B cell (primary cell): Measurements from ENCODE around the gene LTB4R. TPM values are rescaled to one million over a fixed set of nuclear protein-coding genes. Genes with fewer than 3 reads are reported as not detected.

Experiments used
- ATAC-seq: fragments of 200-7000 bp; cut with Tn5 transposase; one replicate; pipeline ENCODE4 v1.10.0; 2021; ENCODE audit warnings: low read depth, mild to moderate bottlenecking, moderate number of reproducible peaks, moderate library complexity
- CTCF ChIA-PET: fragments of 350-600 bp; sonication (Branson Sonifier 250); formaldehyde crosslinking; loops from one replicate; lab custom pipeline; 2021; ENCODE audit warnings: antibody characterized with exemption, inconsistent platforms; lab: Charles Lee
- POLR2A ChIA-PET: fragments of 350-600 bp; sonication (Branson Sonifier 250); formaldehyde crosslinking; loops from one replicate; lab custom pipeline; 2021; ENCODE audit warnings: antibody characterized with exemption; lab: Charles Lee
- DNase-seq: peaks from one replicate; pipeline ENCODE4 v3.0.0; 2013
- H2AFZ ChIP-seq: 2 replicates; pipeline ENCODE4 v1.6.1; 2012; ENCODE audit warnings: mild to moderate bottlenecking, low read depth, low read length; ENCODE audit not compliant: insufficient read depth, poor library complexity, severe bottlenecking
- H3K27ac ChIP-seq, 2 donors: 1 replicate in 1 of 2; 2 replicates in 1 of 2; pipeline ENCODE4 v1.5.1; 2012 to 2013; ENCODE audit warnings: low read length in 2 of 2, mild to moderate bottlenecking in 2 of 2, moderate library complexity in 1 of 2
- H3K27me3 ChIP-seq, 4 experiments: fragments of 200-600 bp in 1 of 4; sonication (generic) in 1 of 4; replicated peaks in 1 of 4; 1 replicate in 2 of 4; 2 replicates in 2 of 4; pipeline versions ENCODE4 v1.6.1 to v1.7.0; 2013 to 2016; ENCODE audit warnings: low read length in 3 of 4, mild to moderate bottlenecking in 2 of 4, mixed read lengths in 1 of 4, moderate library complexity in 1 of 4; ENCODE audit not compliant: insufficient read depth in 4 of 4, control insufficient read depth in 3 of 4; ENCODE audit errors: control extremely low read depth in 1 of 4
- H3K36me3 ChIP-seq, 2 experiments: replicated peaks in 1 of 2; 1 replicate in 1 of 2; 2 replicates in 1 of 2; pipeline versions ENCODE4 v1.6.1 to v1.7.1; 2013; ENCODE audit warnings: low read length in 1 of 2; ENCODE audit not compliant: insufficient read depth in 2 of 2, control insufficient read depth in 1 of 2; ENCODE audit errors: control extremely low read depth in 1 of 2, extremely low read depth in 1 of 2
- H3K4me1 ChIP-seq, 2 donors: fragments of 200-600 bp in 1 of 2; sonication (generic) in 1 of 2; 1 replicate in 1 of 2; 2 replicates in 1 of 2; pipeline versions ENCODE4 v1.5.1 to v1.6.1; 2013 to 2017; ENCODE audit warnings: low read length in 2 of 2; ENCODE audit not compliant: control insufficient read depth in 2 of 2, insufficient read depth in 2 of 2
- H3K4me2 ChIP-seq: replicated peaks from 2 replicates; pipeline ENCODE3; 2012; ENCODE audit warnings: mild to moderate bottlenecking, low read depth, low read length; ENCODE audit not compliant: poor library complexity, severe bottlenecking
- H3K4me3 ChIP-seq, 5 experiments: fragments of 200-600 bp in 1 of 5; sonication (generic) in 1 of 5; 1 replicate in 3 of 5; 2 replicates in 2 of 5; pipeline versions ENCODE4 v1.5.1 to v1.7.0; 2011 to 2016; ENCODE audit warnings: low read length in 4 of 5, mild to moderate bottlenecking in 4 of 5, low read depth in 2 of 5, control low read depth in 1 of 5, moderate library complexity in 1 of 5; ENCODE audit not compliant: insufficient read depth in 1 of 5; ENCODE audit errors: control extremely low read depth in 1 of 5, extremely low read depth in 1 of 5
- H3K79me2 ChIP-seq: fragments of 200-600 bp; sonication (generic); one replicate; pipeline ENCODE4 v1.6.0; 2016; ENCODE audit warnings: low read length; ENCODE audit not compliant: control insufficient read depth, insufficient read depth
- H3K9ac ChIP-seq: fragments of 200-600 bp; sonication (generic); 2 replicates; pipeline ENCODE4 v1.6.1; 2017; ENCODE audit warnings: mild to moderate bottlenecking, low read length, moderate library complexity
- H3K9me3 ChIP-seq, 3 donors: one replicate each; pipeline versions ENCODE4 v1.6.1 to v1.7.1; 2013; ENCODE audit warnings: low read length in 2 of 3; ENCODE audit not compliant: control insufficient read depth in 2 of 3, insufficient read depth in 1 of 3; ENCODE audit errors: control extremely low read depth in 1 of 3
- H4K20me1 ChIP-seq: 2 replicates; pipeline ENCODE4 v1.6.0; 2012; ENCODE audit warnings: mild to moderate bottlenecking, low read length; ENCODE audit not compliant: insufficient read depth, control insufficient read depth, poor library complexity, severe bottlenecking
- H3K27ac Mint-ChIP-seq: one replicate; pipeline ENCODE4 v1.8.0; 2021; ENCODE audit warnings: mixed read lengths
- H3K27me3 Mint-ChIP-seq: one replicate; pipeline ENCODE4 v1.8.0; 2021; ENCODE audit warnings: mixed read lengths
- H3K4me1 Mint-ChIP-seq: one replicate; pipeline ENCODE4 v1.8.0; 2021; ENCODE audit warnings: mixed read lengths
- H3K4me3 Mint-ChIP-seq: one replicate; pipeline ENCODE4 v1.8.0; 2021; ENCODE audit warnings: mixed read lengths
- H3K9me3 Mint-ChIP-seq: one replicate; pipeline ENCODE4 v1.8.0; 2022; ENCODE audit warnings: mixed read lengths; ENCODE audit not compliant: insufficient read depth
- CTCF ChIP-seq: fragments of 200-600 bp; IDR thresholded peaks from one replicate; pipeline ENCODE4 v1.8.0; 2022; ENCODE audit warnings: antibody characterized with exemption, mild to moderate bottlenecking
- EZH2 ChIP-seq: IDR thresholded peaks from 2 replicates; pipeline ENCODE4 v1.6.1; 2012; ENCODE audit warnings: borderline replicate concordance, low read depth, mild to moderate bottlenecking, moderate library complexity, low read length; ENCODE audit not compliant: insufficient read depth, poor library complexity, severe bottlenecking
- WGBS: methylation state at CpG from one replicate; pipeline ENCODE4 v1.1.5; 2013; ENCODE audit warnings: missing lambda C conversion rate; ENCODE audit not compliant: insufficient coverage; 5-methylcytosine and 5-hydroxymethylcytosine counted together
- intact Hi-C: fragments of 100-400 bp; cut with micrococcal nuclease; formaldehyde crosslinking; loops from one replicate; pipeline ENCODE4 v1.10.0; 2022
- polyA plus RNA-seq: library from polyadenylated mRNA; depleted of rRNA; stranded (reverse); fragments of >200 nt; gene quantifications from 2 replicates; pipeline ENCODE4 v1.2.3, GENCODE V29; 2012
- total RNA-seq, 2 donors: library from RNA; stranded (reverse); fragments of 120-200 nt in 1 of 2; gene quantifications; 1 replicate in 1 of 2; 2 replicates in 1 of 2; pipeline versions ENCODE4 v1.2.3 to v1.2.4, GENCODE V29; 2013 to 2022

Gene LTB4R
- total and polyA plus RNA-seq, 2 donors (not counting 1 experiment from before 2014, with no cell fraction given) = 8.8 to 19.1 TPM

GRCh38 chr14:24271834-24272263, 39.5 kb upstream of the LTB4R start:
- WGBS = 38% methylated on average over 3 of the region's 3 CpGs
- no peaks in the 10 kb centered on the region for H3K27me3 Mint-ChIP-seq
- Histone ChIP-seq H3K4me2 (peak overlapping the region; percentile 86), H3K36me3 (peaks cover 0 to 24% of the 10 kb centered on the region in 2 experiments), H3K4me3 (peak overlapping the region; percentile 35 to 96 (median 93)), H3K27me3 (no peaks in the 10 kb centered on the region), H3K9ac (peak overlapping the region; percentile 71), H3K27ac (peak overlapping the region; percentile 93 to 97), H4K20me1 (no peaks in the 10 kb centered on the region), H3K4me1 (peaks cover 33 to 41% of the 10 kb centered on the region in 2 donors), H3K9me3 (no peaks in the 10 kb centered on the region), H2AFZ (peak overlapping the region; percentile 79), H3K79me2 (peaks cover 26% of the 10 kb centered on the region)
- peaks cover 53% of the 10 kb centered on the region for H3K4me1 Mint-ChIP-seq
- intact Hi-C loops = loop anchor here (1.0 to 10.0 kb wide), 12 partner anchors 7 to 159 kb away; partner anchors contain the start of genes CHMP4A, DCAF11, EMC9 and GMPR2
- ChIA-PET CTCF (interaction anchor here (0.7 to 4.2 kb wide), 17 partner anchors 8 to 160 kb away, joined by 3 to 40 read pairs (median 4); partner anchors contain the start of genes CHMP4A, CIDEB, IRF9 and LTB4R), POLR2A (interaction anchor here (0.7 to 2.9 kb wide), 13 partner anchors 8 to 159 kb away, joined by 3 to 51 read pairs (median 5); partner anchors contain the start of genes CBLN3, DCAF11, DHRS1 and EMC9)
- TF ChIP-seq EZH2 (no peak), CTCF (no peak)
- H3K4me3 Mint-ChIP-seq = peak overlapping the region; percentile 94
- no peaks in the 10 kb centered on the region for H3K9me3 Mint-ChIP-seq
- H3K27ac Mint-ChIP-seq = peak overlapping the region; percentile 94
- no peak for ATAC-seq
- DNase-seq = no peak

DNA sequence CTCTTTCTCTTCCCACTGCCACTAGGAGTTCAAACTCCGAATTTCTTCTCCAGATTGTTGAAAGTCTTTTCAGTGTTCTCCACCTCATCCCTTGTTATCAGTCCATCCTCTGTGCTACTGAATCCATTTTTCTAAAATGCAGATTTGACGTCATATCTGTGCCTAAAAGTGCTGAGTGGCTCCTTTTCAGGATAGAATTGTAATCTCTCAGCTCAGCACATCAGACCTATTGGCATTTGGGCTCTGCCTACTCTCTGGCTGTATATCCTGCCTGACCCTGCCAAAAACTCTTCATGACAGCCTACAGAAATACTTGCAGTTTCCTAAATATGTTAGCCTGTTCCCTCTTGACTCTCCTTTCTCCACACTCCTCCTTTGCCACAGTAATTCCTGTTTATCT, 38.8 kb upstream of the LTB4R start:
- peak overlapping the region; percentile 93 to 97 for H3K27ac ChIP-seq
- no peak for DNase-seq
- H4K20me1 ChIP-seq = no peaks in the 10 kb centered on the region
- Mint-ChIP-seq H3K9me3 (no peaks in the 10 kb centered on the region), H3K27me3 (no peaks in the 10 kb centered on the region), H3K4me1 (peaks cover 59% of the 10 kb centered on the region), H3K27ac (peak overlapping the region; percentile 94), H3K4me3 (peak overlapping the region; percentile 94)
- no peak overlapping the region for H2AFZ ChIP-seq
- peaks cover 30% of the 10 kb centered on the region for H3K79me2 ChIP-seq
- H3K4me1 ChIP-seq = peaks cover 39 to 47% of the 10 kb centered on the region in 2 donors
- peak overlapping the region; percentile 86 for H3K4me2 ChIP-seq
- H3K9ac ChIP-seq = peak overlapping the region; percentile 71
- 100% methylated on average over 2 of the region's 2 CpGs for WGBS
- ATAC-seq = no peak
- peaks cover 0 to 3% (median 0%) of the 10 kb centered on the region in 3 donors for H3K9me3 ChIP-seq
- CTCF ChIA-PET = interaction anchor here (0.7 to 4.2 kb wide), 8 partner anchors 11 to 60 kb away, joined by 3 to 40 read pairs (median 18); partner anchors contain the start of genes CHMP4A, MDP1 and TINF2
- H3K4me3 ChIP-seq = no peak overlapping the region
- intact Hi-C loops = loop anchor here (10.0 kb wide), 1 partner anchor 128 kb away; the partner anchor contains the start of genes EMC9, PSME2 and RNF31
- POLR2A ChIA-PET = interaction anchor here (1.3 to 2.9 kb wide), 4 partner anchors 30 to 131 kb away, joined by 4 to 51 read pairs (median 8); partner anchors contain the start of genes EMC9, LTB4R2, TINF2 and TM9SF1
- no peak for TF ChIP-seq EZH2
- TF ChIP-seq CTCF = no peak
- H3K27me3 ChIP-seq = no peaks in the 10 kb centered on the region
- H3K36me3 ChIP-seq = peaks cover 0 to 18% of the 10 kb centered on the region in 2 experiments
